ENCODE results near the gene TOP2A. TPM values are rescaled to one million over a fixed set of nuclear protein-coding genes. Genes with fewer than 3 reads are reported as not detected.

The TOP2A gene
- total and polyA plus RNA-seq, 9 of the 15 experiments (the other 6 are each of a cell fraction or from before 2014, with no cell fraction given), result 133 to 347 (median 259) TPM

DNA sequence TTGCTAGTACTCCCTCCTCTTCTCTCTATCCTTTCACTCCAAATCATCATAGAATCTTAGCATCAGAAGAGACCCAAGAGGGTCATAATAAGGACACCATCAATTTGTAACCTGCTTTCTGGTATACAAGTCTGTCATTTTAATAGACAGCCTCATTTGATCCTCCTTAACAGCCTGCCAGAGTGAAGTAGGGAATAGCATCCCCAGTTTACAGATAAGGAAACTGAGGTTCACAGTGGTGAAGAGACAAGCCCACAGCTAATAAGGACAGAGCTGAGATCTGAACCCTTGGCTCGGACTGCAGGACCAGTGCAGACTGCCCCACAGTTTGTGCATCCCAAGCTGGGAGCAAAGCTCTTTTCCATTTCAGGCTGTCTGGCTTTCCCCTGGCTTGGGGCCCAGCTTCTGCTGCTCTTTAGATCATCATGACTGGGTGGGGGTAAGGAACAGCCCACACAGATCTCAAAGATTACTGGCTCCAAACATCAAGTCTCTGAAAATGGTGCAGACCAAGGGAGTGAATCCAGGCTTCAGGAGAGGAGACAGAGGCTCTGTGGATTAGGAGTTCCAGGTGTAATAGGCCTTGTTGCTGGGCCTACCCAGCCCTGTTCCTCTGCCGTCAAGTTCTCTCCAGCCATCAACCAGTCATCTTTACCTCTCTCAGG, 15.3 kb upstream of the TOP2A start (continued):
- TF ChIP-seq, protein P1, sequence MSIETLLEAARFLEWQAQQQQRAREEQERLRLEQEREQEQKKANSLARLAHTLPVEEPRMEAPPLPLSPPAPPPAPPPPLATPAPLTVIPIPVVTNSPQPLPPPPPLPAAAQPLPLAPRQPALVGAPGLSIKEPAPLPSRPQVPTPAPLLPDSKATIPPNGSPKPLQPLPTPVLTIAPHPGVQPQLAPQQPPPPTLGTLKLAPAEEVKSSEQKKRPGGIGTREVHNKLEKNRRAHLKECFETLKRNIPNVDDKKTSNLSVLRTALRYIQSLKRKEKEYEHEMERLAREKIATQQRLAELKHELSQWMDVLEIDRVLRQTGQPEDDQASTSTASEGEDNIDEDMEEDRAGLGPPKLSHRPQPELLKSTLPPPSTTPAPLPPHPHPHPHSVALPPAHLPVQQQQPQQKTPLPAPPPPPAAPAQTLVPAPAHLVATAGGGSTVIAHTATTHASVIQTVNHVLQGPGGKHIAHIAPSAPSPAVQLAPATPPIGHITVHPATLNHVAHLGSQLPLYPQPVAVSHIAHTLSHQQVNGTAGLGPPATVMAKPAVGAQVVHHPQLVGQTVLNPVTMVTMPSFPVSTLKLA (conservative IDR thresholded peaks at IDR 0.05), result no peak
- TF ChIP-seq BCOR (IDR thresholded peaks at IDR 0.05) (peak; percentile 60; the same call in 1 of the 2 replicates), LCOR (CRISPR knock-in tag; IDR thresholded peaks at IDR 0.05) (no peak), ZFX (CRISPR knock-in tag; IDR thresholded peaks at IDR 0.05) (peak; percentile 34; the same call in 1 of the 2 replicates), TBP (optimal IDR thresholded peaks at IDR 0.05; ENCODE audit: low read depth, low read length) (no peak), PRMT5 (CRISPR knock-in tag; IDR thresholded peaks at IDR 0.05) (no peak), CBFA2T2 (conservative IDR thresholded peaks at IDR 0.05) (no peak), SIRT6 (IDR thresholded peaks at IDR 0.05; ENCODE audit: low read depth, low read length) (no peak), HDAC8 (tag; IDR thresholded peaks at IDR 0.05) (no peak), TARDBP (IDR thresholded peaks at IDR 0.05) (no peak), U2AF2 (optimal IDR thresholded peaks at IDR 0.05; ENCODE audit: low read depth, low read length) (no peak)
- TF ChIP-seq, protein P2, sequence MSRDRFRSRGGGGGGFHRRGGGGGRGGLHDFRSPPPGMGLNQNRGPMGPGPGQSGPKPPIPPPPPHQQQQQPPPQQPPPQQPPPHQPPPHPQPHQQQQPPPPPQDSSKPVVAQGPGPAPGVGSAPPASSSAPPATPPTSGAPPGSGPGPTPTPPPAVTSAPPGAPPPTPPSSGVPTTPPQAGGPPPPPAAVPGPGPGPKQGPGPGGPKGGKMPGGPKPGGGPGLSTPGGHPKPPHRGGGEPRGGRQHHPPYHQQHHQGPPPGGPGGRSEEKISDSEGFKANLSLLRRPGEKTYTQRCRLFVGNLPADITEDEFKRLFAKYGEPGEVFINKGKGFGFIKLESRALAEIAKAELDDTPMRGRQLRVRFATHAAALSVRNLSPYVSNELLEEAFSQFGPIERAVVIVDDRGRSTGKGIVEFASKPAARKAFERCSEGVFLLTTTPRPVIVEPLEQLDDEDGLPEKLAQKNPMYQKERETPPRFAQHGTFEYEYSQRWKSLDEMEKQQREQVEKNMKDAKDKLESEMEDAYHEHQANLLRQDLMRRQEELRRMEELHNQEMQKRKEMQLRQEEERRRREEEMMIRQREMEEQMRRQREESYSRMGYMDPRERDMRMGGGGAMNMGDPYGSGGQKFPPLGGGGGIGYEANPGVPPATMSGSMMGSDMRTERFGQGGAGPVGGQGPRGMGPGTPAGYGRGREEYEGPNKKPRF (IDR thresholded peaks at IDR 0.05; ENCODE audit: low read depth, low read length), result no peak
- TF ChIP-seq, protein P3, sequence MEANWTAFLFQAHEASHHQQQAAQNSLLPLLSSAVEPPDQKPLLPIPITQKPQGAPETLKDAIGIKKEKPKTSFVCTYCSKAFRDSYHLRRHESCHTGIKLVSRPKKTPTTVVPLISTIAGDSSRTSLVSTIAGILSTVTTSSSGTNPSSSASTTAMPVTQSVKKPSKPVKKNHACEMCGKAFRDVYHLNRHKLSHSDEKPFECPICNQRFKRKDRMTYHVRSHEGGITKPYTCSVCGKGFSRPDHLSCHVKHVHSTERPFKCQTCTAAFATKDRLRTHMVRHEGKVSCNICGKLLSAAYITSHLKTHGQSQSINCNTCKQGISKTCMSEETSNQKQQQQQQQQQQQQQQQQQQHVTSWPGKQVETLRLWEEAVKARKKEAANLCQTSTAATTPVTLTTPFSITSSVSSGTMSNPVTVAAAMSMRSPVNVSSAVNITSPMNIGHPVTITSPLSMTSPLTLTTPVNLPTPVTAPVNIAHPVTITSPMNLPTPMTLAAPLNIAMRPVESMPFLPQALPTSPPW (CRISPR knock-in tag; IDR thresholded peaks at IDR 0.05), result peak; percentile 60; the same call in 1 of the 2 replicates
- TF ChIP-seq, protein P4, sequence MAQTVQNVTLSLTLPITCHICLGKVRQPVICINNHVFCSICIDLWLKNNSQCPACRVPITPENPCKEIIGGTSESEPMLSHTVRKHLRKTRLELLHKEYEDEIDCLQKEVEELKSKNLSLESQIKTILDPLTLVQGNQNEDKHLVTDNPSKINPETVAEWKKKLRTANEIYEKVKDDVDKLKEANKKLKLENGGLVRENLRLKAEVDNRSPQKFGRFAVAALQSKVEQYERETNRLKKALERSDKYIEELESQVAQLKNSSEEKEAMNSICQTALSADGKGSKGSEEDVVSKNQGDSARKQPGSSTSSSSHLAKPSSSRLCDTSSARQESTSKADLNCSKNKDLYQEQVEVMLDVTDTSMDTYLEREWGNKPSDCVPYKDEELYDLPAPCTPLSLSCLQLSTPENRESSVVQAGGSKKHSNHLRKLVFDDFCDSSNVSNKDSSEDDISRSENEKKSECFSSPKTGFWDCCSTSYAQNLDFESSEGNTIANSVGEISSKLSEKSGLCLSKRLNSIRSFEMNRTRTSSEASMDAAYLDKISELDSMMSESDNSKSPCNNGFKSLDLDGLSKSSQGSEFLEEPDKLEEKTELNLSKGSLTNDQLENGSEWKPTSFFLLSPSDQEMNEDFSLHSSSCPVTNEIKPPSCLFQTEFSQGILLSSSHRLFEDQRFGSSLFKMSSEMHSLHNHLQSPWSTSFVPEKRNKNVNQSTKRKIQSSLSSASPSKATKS (CRISPR knock-in tag; IDR thresholded peaks at IDR 0.05), result no peak
- TF ChIP-seq, protein P5, sequence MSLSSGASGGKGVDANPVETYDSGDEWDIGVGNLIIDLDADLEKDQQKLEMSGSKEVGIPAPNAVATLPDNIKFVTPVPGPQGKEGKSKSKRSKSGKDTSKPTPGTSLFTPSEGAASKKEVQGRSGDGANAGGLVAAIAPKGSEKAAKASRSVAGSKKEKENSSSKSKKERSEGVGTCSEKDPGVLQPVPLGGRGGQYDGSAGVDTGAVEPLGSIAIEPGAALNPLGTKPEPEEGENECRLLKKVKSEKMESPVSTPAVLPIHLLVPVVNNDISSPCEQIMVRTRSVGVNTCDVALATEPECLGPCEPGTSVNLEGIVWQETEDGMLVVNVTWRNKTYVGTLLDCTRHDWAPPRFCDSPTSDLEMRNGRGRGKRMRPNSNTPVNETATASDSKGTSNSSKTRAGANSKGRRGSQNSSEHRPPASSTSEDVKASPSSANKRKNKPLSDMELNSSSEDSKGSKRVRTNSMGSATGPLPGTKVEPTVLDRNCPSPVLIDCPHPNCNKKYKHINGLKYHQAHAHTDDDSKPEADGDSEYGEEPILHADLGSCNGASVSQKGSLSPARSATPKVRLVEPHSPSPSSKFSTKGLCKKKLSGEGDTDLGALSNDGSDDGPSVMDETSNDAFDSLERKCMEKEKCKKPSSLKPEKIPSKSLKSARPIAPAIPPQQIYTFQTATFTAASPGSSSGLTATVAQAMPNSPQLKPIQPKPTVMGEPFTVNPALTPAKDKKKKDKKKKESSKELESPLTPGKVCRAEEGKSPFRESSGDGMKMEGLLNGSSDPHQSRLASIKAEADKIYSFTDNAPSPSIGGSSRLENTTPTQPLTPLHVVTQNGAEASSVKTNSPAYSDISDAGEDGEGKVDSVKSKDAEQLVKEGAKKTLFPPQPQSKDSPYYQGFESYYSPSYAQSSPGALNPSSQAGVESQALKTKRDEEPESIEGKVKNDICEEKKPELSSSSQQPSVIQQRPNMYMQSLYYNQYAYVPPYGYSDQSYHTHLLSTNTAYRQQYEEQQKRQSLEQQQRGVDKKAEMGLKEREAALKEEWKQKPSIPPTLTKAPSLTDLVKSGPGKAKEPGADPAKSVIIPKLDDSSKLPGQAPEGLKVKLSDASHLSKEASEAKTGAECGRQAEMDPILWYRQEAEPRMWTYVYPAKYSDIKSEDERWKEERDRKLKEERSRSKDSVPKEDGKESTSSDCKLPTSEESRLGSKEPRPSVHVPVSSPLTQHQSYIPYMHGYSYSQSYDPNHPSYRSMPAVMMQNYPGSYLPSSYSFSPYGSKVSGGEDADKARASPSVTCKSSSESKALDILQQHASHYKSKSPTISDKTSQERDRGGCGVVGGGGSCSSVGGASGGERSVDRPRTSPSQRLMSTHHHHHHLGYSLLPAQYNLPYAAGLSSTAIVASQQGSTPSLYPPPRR (CRISPR knock-in tag; IDR thresholded peaks at IDR 0.05; ENCODE audit: borderline replicate concordance), result no peak
